ENCODE data around the gene SRPK1. TPM values are rescaled to one million over a fixed set of nuclear protein-coding genes. Genes with fewer than 3 reads are reported as not detected.
A peak's percentile ranks its signal among the peaks of the same experiment; 100 is the strongest.

Gene SRPK1
- total and polyA plus RNA-seq, 2 of the 8 experiments (the other 6 are each of a cell fraction or from before 2014, with no cell fraction given) = 25.7 to 116 TPM

DNA sequence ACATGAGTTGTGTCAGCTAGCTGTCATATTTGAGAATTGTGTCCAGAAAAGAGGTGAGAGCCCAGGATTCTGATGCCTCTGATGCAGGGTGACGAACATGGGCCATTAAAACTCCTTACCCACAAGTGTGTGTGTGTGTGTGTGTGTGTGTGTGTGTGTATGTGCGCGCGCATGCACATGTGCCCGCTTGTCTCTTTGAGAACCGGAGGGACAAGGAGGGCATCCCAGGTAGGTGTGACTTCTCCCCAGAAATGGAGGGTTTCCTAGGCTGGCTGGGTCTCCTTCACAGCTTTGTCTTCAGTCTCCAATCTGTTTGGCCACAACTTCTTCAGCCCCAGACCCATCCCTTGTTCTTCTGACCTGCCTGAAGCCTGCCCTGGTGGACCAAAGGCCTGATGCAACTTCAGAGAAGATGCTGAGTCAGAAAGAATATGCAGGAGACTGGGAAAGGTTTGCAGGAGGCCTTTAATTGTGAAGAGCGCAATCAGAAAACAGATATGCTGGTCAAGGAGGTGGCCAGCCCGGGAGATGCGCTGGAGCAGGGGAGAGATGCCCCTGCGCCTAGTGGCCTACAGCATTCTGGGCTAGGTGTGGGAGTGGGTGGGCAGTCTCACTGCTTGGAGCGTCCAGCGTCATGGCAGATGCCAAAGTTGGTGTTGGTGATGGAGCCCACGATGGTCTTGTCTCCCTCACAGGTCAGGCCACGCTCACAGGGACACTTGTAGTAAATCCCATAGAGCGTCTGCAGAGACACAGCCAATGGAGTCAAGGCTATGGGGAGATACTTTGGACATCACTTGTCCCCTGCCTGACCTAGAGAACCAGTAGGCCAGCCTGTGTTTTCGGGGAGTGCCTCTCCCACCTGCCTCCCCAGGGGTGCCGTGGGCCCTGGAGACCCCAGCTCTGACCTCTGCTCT, 126.1 kb downstream of the SRPK1 start:
- ChIA-PET POLR2A (ENCODE audit: partially characterized antibody) (interaction anchor here (1.0 kb wide), 1 partner anchor 31 kb away, joined by 3 read pairs; no protein-coding TSS in a partner anchor), CTCF (ENCODE audit: partially characterized antibody) (interaction anchor here (1.4 to 1.5 kb wide), 2 partner anchors 9 to 12 kb away, joined by 4 read pairs; no protein-coding TSS in a partner anchor)
- no peaks in the 10 kb centered on the region for H3K79me1 ChIP-seq (ENCODE audit: low read depth, low read length)
- no peaks in the 10 kb centered on the region for H4K20me1 ChIP-seq (replicated peaks in 1 of 2; ENCODE audit: control insufficient read depth in 1 of 2, insufficient read depth in 2 of 2, low read length in 2 of 2)
- no peak for FAIRE-seq
- H3K18ac ChIP-seq (ENCODE audit: extremely low read depth, low read length) = no peak overlapping the region; the same call in 1 of the 2 replicates
- H3K14ac ChIP-seq (ENCODE audit: insufficient read length) = no peak overlapping the region
- H3K36me3 ChIP-seq (ENCODE audit: control insufficient read depth in 2 of 4, insufficient read depth in 4 of 4, low read length in 3 of 4) = no peaks in the 10 kb centered on the region
- no peak overlapping the region for H3K23ac ChIP-seq (ENCODE audit: insufficient read length)
- H3K4me1 ChIP-seq (replicated peaks in 1 of 4; ENCODE audit: control insufficient read depth in 3 of 4, insufficient read depth in 4 of 4, low read length in 3 of 4) = peaks cover 0 to 7% (median 5%) of the 10 kb centered on the region in 4 experiments; a peak in 4 of 7 replicates
- no peak overlapping the region; the same call in 1 of the 2 replicates for H4K8ac ChIP-seq (ENCODE audit: extremely low read depth, insufficient read depth, low read length)
- no peaks in the 10 kb centered on the region for H3K27me3 ChIP-seq (replicated peaks in 1 of 4; ENCODE audit: control insufficient read depth in 3 of 4, extremely low read depth in 1 of 4, insufficient read depth in 3 of 4, low read length in 3 of 4)
- H2AFZ ChIP-seq (ENCODE audit: low read length) = no peak overlapping the region
- H4K91ac ChIP-seq (replicated peaks; ENCODE audit: insufficient read length, low read length) = no peak overlapping the region
- DNase-seq (ENCODE audit: low read depth in 1 of 2, low spot score in 2 of 2) = no peak
- no peak overlapping the region for H3K4me3 ChIP-seq (ENCODE audit: extremely low read depth in 1 of 4, insufficient read depth in 2 of 4, low read depth in 3 of 4, low read length in 4 of 4)
- no peak overlapping the region for H4K5ac ChIP-seq (ENCODE audit: insufficient read length, low read depth, low read length)
- H3K56ac ChIP-seq (replicated peaks; ENCODE audit: insufficient read length, low read depth, low read length) = no peak overlapping the region
- no peak overlapping the region for H2BK5ac ChIP-seq (ENCODE audit: low read depth, low read length)
- H2BK15ac ChIP-seq (ENCODE audit: low read length) = 0 out of 2 replicates have a peak overlapping the region, but pooled peaks have one; percentile 1
- no peak overlapping the region for H2BK120ac ChIP-seq (replicated peaks; ENCODE audit: low read depth, low read length)
- no peak overlapping the region for H3K27ac ChIP-seq (ENCODE audit: low read depth, low read length)
- H3K4me2 ChIP-seq (ENCODE audit: insufficient read depth in 1 of 2, low read depth in 2 of 2, low read length in 2 of 2) = no peak overlapping the region
- no peaks in the 10 kb centered on the region for H3K9me3 ChIP-seq (ENCODE audit: insufficient read depth in 2 of 2, low read depth in 1 of 2, low read length in 1 of 2)
- peak overlapping the region; percentile 13; the same call in 1 of the 2 replicates for H2BK12ac ChIP-seq (ENCODE audit: low read depth, low read length)
- no peak overlapping the region for H3K4ac ChIP-seq (replicated peaks; ENCODE audit: insufficient read length, low read depth, low read length)
- H3K79me2 ChIP-seq (ENCODE audit: control insufficient read depth in 1 of 2, insufficient read depth in 2 of 2, low read length in 2 of 2) = no peaks in the 10 kb centered on the region
- H3K23me2 ChIP-seq (ENCODE audit: low read depth, low read length) = no peaks in the 10 kb centered on the region
- no peak overlapping the region for H2AK5ac ChIP-seq (ENCODE audit: low read depth, low read length)
- no peak overlapping the region for H2BK20ac ChIP-seq (ENCODE audit: low read length)
- WGBS, 2 experiments (ENCODE audit: extremely low coverage in 1 of 2, insufficient coverage in 1 of 2, insufficient read length in 1 of 2, insufficient replicate concordance in 2 of 2, low coverage in 1 of 2, low lambda C conversion rate in 2 of 2, missing lambda C conversion rate in 1 of 2) = 93% methylated on average over 17 of the region's 17 CpGs; no CpG with 5 or more reads in 1 of the 2 experiments
- H3K9ac ChIP-seq (replicated peaks in 1 of 4; ENCODE audit: extremely low read depth in 1 of 4, low read depth in 3 of 4, low read length in 3 of 4) = no peak overlapping the region
- TF ChIP-seq, protein P1, sequence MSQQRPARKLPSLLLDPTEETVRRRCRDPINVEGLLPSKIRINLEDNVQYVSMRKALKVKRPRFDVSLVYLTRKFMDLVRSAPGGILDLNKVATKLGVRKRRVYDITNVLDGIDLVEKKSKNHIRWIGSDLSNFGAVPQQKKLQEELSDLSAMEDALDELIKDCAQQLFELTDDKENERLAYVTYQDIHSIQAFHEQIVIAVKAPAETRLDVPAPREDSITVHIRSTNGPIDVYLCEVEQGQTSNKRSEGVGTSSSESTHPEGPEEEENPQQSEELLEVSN (IDR thresholded peaks at IDR 0.05) = no peak
- no peak for TF ChIP-seq SUZ12 (IDR thresholded peaks at IDR 0.05; ENCODE audit: low read length)
- TF ChIP-seq TAF7 (optimal IDR thresholded peaks at IDR 0.05; ENCODE audit: borderline replicate concordance, low read depth, low read length) = no peak
- no peak for TF ChIP-seq ASH2L (IDR thresholded peaks at IDR 0.05; ENCODE audit: low read length)
- no peak for TF ChIP-seq BCL11A (IDR thresholded peaks at IDR 0.05; ENCODE audit: low read depth in 2 of 2, low read length in 2 of 2)
- TF ChIP-seq YY1 (IDR thresholded peaks at IDR 0.05; ENCODE audit: low read depth, low read length) = no peak
- TF ChIP-seq BACH1 (IDR thresholded peaks at IDR 0.05; ENCODE audit: low read length) = no peak
- no peak for TF ChIP-seq CHD1 (IDR thresholded peaks at IDR 0.05; ENCODE audit: low read depth, low read length)
- no peak for TF ChIP-seq TCF12 (IDR thresholded peaks at IDR 0.05; ENCODE audit: low read depth, low read length)
- no peak for TF ChIP-seq NANOG (IDR thresholded peaks at IDR 0.05; ENCODE audit: insufficient read depth, low read depth, low read length, poor library complexity, severe bottlenecking)
- no peak for TF ChIP-seq CREB1 (IDR thresholded peaks at IDR 0.05)
- no peak for TF ChIP-seq SP1 (IDR thresholded peaks at IDR 0.05; ENCODE audit: low read depth, low read length)
